Measurements from ENCODE around the gene ATP6V0A4.

GRCh38 chr7:138713191-138713590, 84.8 kb downstream of the ATP6V0A4 start:
- TF ChIP-seq CTCF (IDR thresholded peaks at IDR 0.05; ENCODE audit: low read length) (no peak), EZH2phosphoT487 (IDR thresholded peaks at IDR 0.05; ENCODE audit: low read length) (no peak), EZH2 (optimal IDR thresholded peaks at IDR 0.05; ENCODE audit: low read depth, low read length) (no peak)
